Left lobe of liver (tissue), 2 donors: Measurements from ENCODE around the gene PLEKHG3. TPM values are rescaled to one million over a fixed set of nuclear protein-coding genes. Genes with fewer than 3 reads are reported as not detected.
A peak's percentile ranks its signal among the peaks of the same experiment; 100 is the strongest.

Experiments used
- ATAC-seq: fragments of 200-7000 bp; cut with Tn5 transposase; one replicate; pipeline ENCODE4 v1.9.1; 2020; ENCODE audit warnings: mild to moderate bottlenecking, moderate library complexity
- DNase-seq: peaks from one replicate; pipeline ENCODE4 v3.0.0-alpha.2; 2020; ENCODE audit warnings: low spot score
- total RNA-seq: library from RNA; stranded (reverse); gene quantifications from one replicate; pipeline ENCODE4 v1.2.1, GENCODE V29; 2021
- donor health status: DM: no; HTN: no; CAD: no; lungs with moderate emphysema.
- donor health status: DM: no; HTN: yes; CAD: no.

The PLEKHG3 gene
- total RNA-seq, 1 donor from 2014 or later: 32.8 TPM

DNA sequence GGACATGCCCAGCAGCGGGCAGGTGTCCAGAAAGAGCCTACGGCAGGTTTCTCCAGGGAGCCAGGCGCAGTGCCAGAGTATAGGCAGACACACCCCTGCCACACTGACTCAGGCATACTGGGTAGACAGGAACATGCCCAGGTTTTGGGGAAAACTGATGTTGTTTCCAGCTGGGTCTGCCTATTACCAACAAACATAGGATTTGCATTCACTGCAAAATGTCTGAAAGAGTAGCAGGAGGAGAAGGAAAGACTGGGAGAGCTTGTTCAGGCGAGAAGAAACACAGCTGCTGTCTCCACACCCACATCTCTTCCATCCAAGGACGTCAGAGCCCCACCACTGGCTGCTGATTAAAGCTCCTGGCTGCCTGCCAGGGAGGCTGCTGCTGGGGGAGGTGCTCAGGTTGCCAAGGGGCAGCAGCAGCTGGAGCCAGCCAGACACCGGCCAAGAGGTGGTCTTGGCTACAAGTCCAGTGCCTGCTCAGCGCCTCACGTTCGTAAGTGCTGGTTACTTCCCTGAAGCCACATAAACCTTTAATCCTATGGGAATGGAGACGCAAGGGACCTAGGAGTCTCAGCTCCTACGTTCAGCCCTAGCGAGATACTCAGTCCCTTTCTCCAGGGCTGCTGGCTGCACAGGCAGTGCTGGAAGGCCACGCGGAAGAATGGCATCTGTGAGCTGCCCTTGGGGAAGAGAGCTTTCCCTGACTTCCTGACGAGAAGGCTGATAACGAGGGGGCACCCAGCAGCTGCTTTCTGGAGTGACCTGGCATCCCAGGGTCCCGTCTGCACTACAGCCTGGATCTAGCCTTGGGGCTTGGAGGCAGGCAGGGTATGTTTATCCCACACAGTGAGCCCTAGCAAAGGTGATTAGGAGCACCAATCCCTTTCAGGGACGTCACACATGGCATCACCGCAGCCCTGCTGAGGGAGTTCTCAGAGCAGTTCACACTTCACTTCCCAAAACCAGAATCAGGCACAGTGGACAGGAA is 58.1 kb downstream of the PLEKHG3 start:
- DNase-seq: no peak
- no peak for ATAC-seq

- DNase-seq: no peak
- no peak for ATAC-seq
Observed at GRCh38 chr14:64763085-64763782, 59.0 kb downstream of the PLEKHG3 start.

- ATAC-seq (no peak), DNase-seq (no peak)
Observed at GRCh38 chr14:64763801-64764621, 59.8 kb downstream of the PLEKHG3 start.

DNA sequence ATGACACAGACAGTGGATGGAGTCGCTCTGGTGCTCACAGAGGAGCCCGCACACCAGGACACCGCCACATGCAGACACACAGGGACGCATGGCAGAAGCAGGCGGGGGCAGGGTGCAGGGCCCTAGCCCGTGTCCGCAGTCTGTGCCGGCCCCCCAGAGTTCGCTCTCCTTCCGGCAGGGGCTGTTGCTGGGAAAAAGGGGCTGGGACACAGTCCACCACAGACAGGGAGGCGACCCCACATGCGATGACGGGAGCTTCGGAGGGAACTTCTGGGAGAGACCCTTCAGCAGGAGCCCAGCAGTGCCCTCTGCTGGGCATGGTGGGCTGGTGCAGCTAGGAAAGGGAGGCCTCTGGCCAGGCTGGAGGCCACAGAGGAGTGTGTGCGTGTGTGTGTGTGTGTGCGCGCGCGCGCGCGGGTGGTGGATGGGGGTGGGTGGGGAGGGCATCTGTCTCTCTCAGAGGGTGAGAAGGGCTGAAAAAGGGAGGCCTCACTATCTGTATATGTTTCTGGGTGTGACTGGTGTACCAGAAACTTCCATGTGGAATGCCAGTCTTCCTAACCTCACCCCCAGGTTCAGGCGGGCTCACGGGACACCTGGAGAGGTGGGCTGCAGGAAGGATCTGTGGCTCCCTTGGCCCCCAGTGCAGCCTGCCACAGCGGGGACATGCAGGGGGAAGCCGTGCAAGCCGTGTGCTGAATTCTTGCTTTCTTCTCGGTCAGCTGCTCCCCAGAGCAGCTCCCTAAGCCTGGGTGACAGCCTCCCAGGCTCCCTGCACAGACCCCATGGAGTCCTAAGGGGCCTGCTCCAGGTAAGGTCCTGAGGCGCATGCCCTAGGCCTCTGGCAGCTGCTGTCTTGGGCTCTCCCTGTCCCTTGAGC is 60.7 kb downstream of the PLEKHG3 start:
- DNase-seq: peak; percentile 71
- ATAC-seq: peak; percentile 88

DNA sequence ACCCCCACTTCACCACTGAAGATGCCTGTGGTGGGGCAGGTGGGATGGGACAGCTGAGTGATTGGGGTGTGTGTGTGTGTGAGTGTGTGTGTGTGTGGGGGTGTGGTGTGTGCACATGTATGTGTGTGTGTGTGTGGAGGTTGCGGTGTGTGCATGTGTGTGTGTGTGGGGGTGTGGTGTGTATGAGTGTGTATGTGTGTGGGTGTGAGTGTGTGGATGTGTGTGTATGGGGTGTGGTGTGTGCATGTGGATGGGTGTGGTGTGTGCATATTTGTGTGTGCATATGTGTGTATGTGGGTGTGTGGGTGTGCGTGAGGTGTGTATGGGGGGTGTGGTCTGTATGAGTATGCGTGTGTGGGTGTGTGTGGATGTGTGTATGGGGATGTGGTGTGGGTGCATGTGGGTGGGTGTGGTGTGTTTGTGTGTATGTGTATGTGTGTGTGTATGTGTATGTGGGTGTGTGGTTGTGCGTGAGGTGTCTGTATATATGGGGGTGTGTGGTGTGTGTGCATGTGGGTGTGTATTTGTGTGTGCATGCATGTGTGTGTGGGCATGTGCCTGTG is 61.6 kb downstream of the PLEKHG3 start:
- no peak for DNase-seq
- no peak for ATAC-seq

DNA sequence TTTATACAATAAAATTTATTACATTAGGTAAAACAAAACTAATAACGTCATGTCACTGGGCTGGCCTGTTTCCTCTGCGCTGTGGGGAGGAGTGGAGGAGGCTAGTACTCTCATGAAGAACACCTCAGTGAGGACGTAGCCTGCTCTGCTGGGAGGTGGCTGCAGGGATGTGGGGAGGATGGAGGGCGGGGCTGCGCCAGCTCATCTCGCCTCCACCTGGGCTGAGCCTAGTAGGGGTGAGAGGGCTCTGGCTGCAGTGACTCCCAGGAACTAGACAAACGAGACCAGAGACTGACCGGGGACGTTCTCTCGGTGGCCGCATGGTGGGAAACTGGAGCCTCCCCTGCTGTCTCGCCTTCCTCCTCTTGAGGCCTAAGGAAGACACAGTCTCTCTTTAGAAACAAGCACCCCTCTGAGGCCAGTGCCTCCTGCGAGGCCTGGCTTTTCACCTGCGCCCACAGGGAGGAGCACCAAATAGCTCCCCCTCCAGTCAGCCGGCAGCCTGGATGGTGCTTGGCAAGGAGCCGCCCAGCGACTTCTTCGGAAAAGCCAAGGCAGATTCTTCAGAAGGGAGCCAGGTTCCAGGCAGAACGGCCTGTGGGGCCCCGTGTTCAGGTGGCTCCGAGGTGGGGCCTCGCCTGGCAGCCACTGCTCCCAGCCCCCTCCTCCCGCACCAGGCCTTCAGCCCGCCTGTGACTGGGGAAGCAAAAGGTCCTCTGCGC is 62.4 kb downstream of the PLEKHG3 start:
- ATAC-seq (no peak), DNase-seq (no peak)

GRCh38 chr14:64767215-64767964 is 63.2 kb downstream of the PLEKHG3 start:
- DNase-seq (peak; percentile 64), ATAC-seq (peak; percentile 54)

DNA sequence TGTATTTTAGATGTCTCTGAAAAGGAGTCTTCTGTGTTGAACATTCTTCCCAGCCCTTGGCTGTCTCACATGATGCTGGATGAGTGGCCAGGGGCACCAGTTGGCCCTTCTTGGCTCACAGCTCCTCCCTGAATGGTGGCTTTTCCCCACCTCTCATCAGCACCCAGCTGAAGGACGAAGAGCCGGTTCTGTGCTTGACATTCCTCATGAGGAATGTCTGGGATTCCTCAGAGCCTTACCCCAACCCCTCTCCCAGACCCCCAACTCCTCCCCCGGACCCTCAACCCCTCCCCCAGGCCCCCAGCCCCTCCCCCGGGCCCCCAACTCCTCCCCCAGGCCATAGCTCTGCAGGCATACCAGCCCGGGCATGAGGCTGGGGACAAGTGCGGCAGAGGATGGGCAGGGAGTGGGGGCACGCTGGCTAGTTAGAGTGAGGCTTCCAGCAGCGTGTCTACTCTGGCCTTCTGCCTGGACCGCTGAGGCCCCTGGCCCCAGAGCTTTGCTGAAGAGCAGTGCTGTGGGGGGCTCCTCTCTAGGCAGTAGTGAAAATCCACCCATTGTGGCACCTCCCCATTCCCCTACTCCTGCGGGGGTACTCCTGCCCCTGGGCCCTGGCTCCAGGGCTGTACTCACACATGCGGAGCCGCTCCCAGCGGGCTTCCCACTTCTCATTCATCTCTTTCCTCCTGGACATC is 64.3 kb downstream of the PLEKHG3 start:
- ATAC-seq: no peak
- no peak for DNase-seq

DNA sequence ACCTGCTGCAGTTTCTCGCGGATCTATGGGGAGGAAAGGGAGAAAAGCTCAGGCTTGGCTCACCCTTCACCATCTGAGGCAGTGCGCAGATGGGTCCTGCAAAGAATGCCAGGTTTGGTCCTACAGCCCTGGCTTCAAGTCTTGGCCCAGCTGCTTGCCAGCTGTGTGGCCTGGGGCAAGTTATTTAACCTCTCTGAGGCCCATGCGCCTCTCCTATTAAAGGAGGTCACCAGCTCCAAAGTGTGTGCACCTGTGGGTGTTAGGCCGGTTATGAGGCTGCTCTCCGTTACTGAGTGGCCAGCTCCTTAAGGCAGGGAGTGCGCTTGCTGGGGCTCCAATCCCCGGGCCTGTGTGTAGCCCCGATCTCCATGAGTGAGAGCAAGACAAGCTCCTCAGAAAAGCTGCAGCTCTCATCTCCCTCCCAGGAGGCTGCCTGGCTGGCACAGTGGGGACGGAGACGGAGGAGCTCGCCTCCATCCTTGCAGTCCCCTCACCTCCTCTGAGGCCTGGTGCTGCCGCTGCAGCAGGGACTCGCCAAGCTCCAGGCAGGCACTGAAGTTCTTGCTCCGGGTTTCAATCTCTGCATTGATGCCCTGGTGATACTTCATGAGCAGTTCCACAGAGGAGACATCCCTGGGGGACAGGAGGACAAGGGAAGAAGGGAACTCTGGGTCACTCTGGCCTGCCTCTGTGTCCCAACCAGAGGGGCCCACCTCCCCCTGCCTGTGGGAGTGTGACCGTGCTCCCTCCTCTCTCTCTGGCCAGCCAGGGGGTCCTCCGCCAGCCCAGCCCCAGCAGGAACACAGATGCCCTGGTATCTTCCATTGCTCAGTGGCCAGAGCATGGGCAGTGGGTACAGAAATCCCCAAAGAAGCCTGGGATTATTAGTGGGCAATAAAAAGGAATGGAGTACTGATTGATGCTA is 65.1 kb downstream of the PLEKHG3 start:
- DNase-seq (no peak), ATAC-seq (no peak)

DNA sequence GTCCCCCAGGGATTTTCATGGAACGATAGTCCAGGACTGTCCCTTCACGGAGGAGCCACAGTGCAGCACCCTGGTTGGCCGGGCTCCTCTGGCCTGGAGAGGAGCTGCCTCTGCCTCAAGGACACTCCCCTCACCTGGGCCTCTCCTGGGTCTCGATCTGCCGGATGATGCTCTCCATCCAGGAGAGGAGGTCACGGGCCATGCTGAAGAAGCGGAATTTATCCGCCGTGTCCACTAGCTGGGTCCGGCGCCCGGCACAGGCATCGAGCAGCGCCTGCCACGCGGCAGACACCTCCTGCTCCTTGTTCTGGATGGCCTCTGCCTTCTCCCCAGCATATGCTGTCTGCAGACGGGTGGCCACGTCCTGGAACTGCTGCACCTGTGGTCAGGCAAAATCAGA is 66.5 kb downstream of the PLEKHG3 start:
- DNase-seq: no peak
- no peak for ATAC-seq

DNA sequence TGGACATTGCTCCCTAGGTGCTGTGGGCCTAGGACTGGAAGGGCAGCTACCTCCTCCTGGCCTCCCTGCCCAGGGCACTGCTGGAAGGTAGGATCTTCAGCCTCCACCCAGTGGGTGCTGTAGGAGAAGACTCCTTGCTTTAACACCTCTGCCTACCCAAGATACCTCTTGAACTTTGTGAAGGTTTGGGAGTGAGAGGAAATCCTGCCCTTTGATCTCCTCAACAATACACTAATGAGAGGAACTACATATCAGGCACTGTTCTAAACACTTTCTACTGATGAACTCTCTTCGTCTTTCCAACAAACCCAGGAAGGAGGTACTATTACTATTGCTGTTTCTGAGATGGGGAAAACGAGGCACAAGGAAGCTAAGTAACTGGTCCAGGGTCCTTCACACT is 66.9 kb downstream of the PLEKHG3 start:
- ATAC-seq: no peak
- DNase-seq: no peak

- peak; percentile 27 for ATAC-seq
Observed at GRCh38 chr14:64772397-64772950, 68.2 kb downstream of the PLEKHG3 start.

DNA sequence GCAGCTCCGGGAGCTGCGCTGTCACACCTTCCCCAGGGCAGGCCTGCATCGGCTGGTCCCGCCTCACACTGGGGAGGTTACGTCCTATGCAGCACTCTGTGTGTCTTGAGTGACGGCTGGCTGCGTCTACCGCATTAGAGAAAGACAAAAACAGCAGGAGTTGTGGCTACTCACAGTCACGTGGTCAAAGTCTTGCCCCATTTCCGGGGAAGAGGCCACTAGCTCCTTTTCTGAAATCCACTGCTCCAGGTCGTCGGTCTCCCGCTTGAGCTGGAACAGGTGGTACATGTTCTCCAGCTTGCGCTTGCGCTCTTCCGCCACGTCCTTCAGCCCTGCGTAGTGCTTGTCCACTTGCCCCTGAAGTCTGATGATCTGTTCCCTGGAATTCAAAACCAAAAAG is 68.8 kb downstream of the PLEKHG3 start:
- ATAC-seq (no peak), DNase-seq (no peak)

More at GRCh38 chr14:64772397-64772950, 68.2 kb downstream of the PLEKHG3 start:
- no peak for DNase-seq

GRCh38 chr14:64773577-64773976 is 69.4 kb downstream of the PLEKHG3 start:
- ATAC-seq: no peak
- DNase-seq: no peak

DNA sequence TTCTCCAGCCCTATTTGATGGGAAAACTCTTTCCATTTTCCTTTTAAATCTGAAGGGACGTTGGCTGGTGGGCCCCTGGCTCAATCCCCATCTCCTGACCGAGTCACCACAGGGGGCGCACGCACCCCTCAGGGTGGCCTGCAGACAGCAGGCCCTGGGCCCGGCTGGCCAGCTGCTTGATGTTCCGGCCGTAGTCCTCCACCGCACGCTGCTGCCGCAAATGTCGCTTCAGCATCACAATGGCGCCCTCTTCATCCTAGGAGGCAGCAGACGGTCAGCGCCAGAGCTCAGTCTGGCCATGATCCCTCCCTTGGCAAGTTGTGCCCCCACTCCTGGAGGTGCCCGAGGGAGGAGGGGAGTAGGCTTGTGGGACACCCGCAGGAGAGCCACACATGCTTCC is 70.0 kb downstream of the PLEKHG3 start:
- no peak for DNase-seq
- ATAC-seq: no peak

GRCh38 chr14:64775081-64775777 is 71.0 kb downstream of the PLEKHG3 start:
- DNase-seq: no peak
- ATAC-seq: no peak
